OCI-LY3 (cell line): ENCODE data around the gene PSMD14.
"Not testable (repeated sequence)": the region's sequence is repeated elsewhere in the genome, so short reads cannot be mapped to it uniquely, and the experiment has no call there.

Source experiments
- H2AFZ ChIP-seq: fragments of 200-600, 300-600 bp; shearing (Covaris generic); 2 replicates; pipeline ENCODE4 v1.6.0; 2014; ENCODE audit warnings: antibody characterized with exemption, low read depth, low read length
- H3K27ac ChIP-seq: fragments of 200-600, 300-600 bp; sonication (generic); 2 replicates; pipeline ENCODE4 v1.5.1; 2014; ENCODE audit warnings: mild to moderate bottlenecking, low read length, moderate library complexity, mixed read lengths
- H3K27me3 ChIP-seq: fragments of 200-600, 300-600 bp; sonication (generic); 2 replicates; pipeline ENCODE4 v1.6.1; 2014; ENCODE audit warnings: low read depth, low read length, mixed read lengths
- H3K36me3 ChIP-seq: fragments of 200-600, 300-600 bp; sonication (generic); replicated peaks from 2 replicates; pipeline ENCODE3; 2014; ENCODE audit warnings: low read depth, low read length, mixed read lengths
- H3K4me1 ChIP-seq: fragments of 300-600, 200-600 bp; sonication (generic); 2 replicates; pipeline ENCODE4 v1.6.1; 2014; ENCODE audit warnings: low read length, mixed read lengths
- H3K4me2 ChIP-seq: fragments of 200-600, 300-600 bp; sonication (generic); 2 replicates; pipeline ENCODE4 v1.6.1; 2014; ENCODE audit warnings: low read length, mixed read lengths
- H3K4me3 ChIP-seq: fragments of 300-600, 200-600 bp; sonication (generic); 2 replicates; pipeline ENCODE4 v1.5.1; 2014; ENCODE audit warnings: antibody characterized with exemption, mild to moderate bottlenecking, low read length, moderate library complexity
- H3K79me2 ChIP-seq: fragments of 300-600, 200-600 bp; shearing (Covaris generic); 2 replicates; pipeline ENCODE4 v1.6.1; 2014; ENCODE audit warnings: mild to moderate bottlenecking, low read length, mixed read lengths
- H3K9ac ChIP-seq: fragments of 300-600, 200-600 bp; shearing (Covaris generic); 2 replicates; pipeline ENCODE4 v1.6.0; 2014; ENCODE audit warnings: mild to moderate bottlenecking, low read length, moderate library complexity
- H3K9me3 ChIP-seq: fragments of 200-600, 300-600 bp; shearing (Covaris generic); 2 replicates; pipeline ENCODE4 v1.6.1; 2014; ENCODE audit warnings: low read length, mixed read lengths; ENCODE audit not compliant: insufficient read depth
- H4K20me1 ChIP-seq: fragments of 200-600, 300-600 bp; sonication (generic); 2 replicates; pipeline ENCODE4 v1.6.1; 2016; ENCODE audit warnings: low read length, mixed read lengths; ENCODE audit not compliant: insufficient read depth
- CTCF ChIP-seq: fragments of 200-600, 300-600 bp; sonication (generic); IDR thresholded peaks from 2 replicates; pipeline ENCODE4 v1.5.1; 2014; ENCODE audit warnings: antibody characterized with exemption, low read length, low read depth
- EZH2phosphoT487 ChIP-seq: fragments of 200-600 bp; shearing (Covaris generic); IDR thresholded peaks from 2 replicates; pipeline ENCODE4 v1.6.1; 2018; ENCODE audit warnings: antibody characterized with exemption, mixed run types, low read depth

PSMD14 gene

GRCh38 chr2:161327582-161327981 lies 19.4 kb downstream of the PSMD14 start:
- H3K36me3 ChIP-seq = peaks cover 8% of the 10 kb centered on the region
- H4K20me1 ChIP-seq = peaks cover 6% of the 10 kb centered on the region; the same call in 1 of the 2 replicates
- no peak for TF ChIP-seq EZH2phosphoT487
- no peak for TF ChIP-seq CTCF

GRCh38 chr2:161332371-161332967 lies 24.2 kb downstream of the PSMD14 start:
- Histone ChIP-seq H3K4me1 (peaks cover 8% of the 10 kb centered on the region), H3K9ac (no peak overlapping the region), H3K36me3 (peaks cover 4% of the 10 kb centered on the region), H2AFZ (no peak overlapping the region), H4K20me1 (peaks cover 3% of the 10 kb centered on the region; the same call in 1 of the 2 replicates), H3K9me3 (no peaks in the 10 kb centered on the region), H3K27ac (no peak overlapping the region), H3K4me3 (no peak overlapping the region), H3K79me2 (peaks cover 36% of the 10 kb centered on the region), H3K27me3 (no peaks in the 10 kb centered on the region), H3K4me2 (no peak overlapping the region)
- TF ChIP-seq CTCF (no peak), EZH2phosphoT487 (no peak)

More at GRCh38 chr2:161327582-161327981, 19.4 kb downstream of the PSMD14 start:
- no peak overlapping the region for H3K9ac ChIP-seq
- H3K4me3 ChIP-seq = no peak overlapping the region
- H3K4me1 ChIP-seq = no peaks in the 10 kb centered on the region
- no peaks in the 10 kb centered on the region for H3K9me3 ChIP-seq
- no peaks in the 10 kb centered on the region for H3K27me3 ChIP-seq
- no peak overlapping the region for H3K4me2 ChIP-seq
- H3K27ac ChIP-seq = no peak overlapping the region
- H2AFZ ChIP-seq = no peak overlapping the region
- peaks cover 19% of the 10 kb centered on the region; the same call in 1 of the 2 replicates for H3K79me2 ChIP-seq

- peaks cover 8% of the 10 kb centered on the region for H3K4me1 ChIP-seq
- TF ChIP-seq CTCF = no peak
- no peaks in the 10 kb centered on the region for H3K27me3 ChIP-seq
- H3K79me2 ChIP-seq = peaks cover 42% of the 10 kb centered on the region
- H3K4me2 ChIP-seq = no peak overlapping the region
- H3K9ac ChIP-seq = no peak overlapping the region
- H3K4me3 ChIP-seq = no peak overlapping the region
- H3K36me3 ChIP-seq = peaks cover 10% of the 10 kb centered on the region
- H3K27ac ChIP-seq = no peak overlapping the region
- no peaks in the 10 kb centered on the region for H3K9me3 ChIP-seq
- peaks cover 3% of the 10 kb centered on the region; the same call in 1 of the 2 replicates for H4K20me1 ChIP-seq
- no peak overlapping the region for H2AFZ ChIP-seq
Observed at GRCh38 chr2:161335626-161336025, 27.4 kb downstream of the PSMD14 start.

- H3K9ac ChIP-seq = no peak overlapping the region
- H3K4me2 ChIP-seq = no peak overlapping the region
- H3K4me3 ChIP-seq = no peak overlapping the region
- no peak overlapping the region for H3K27ac ChIP-seq
- no peak for TF ChIP-seq EZH2phosphoT487
- TF ChIP-seq CTCF = no peak
- no peaks in the 10 kb centered on the region for H3K9me3 ChIP-seq
- peaks cover 3% of the 10 kb centered on the region; the same call in 1 of the 2 replicates for H4K20me1 ChIP-seq
- peaks cover 15% of the 10 kb centered on the region for H3K36me3 ChIP-seq
- peaks cover 50% of the 10 kb centered on the region for H3K79me2 ChIP-seq
- H3K27me3 ChIP-seq = no peaks in the 10 kb centered on the region
- peaks cover 8% of the 10 kb centered on the region for H3K4me1 ChIP-seq
- no peak overlapping the region for H2AFZ ChIP-seq
Observed at GRCh38 chr2:161337247-161337646, 29.0 kb downstream of the PSMD14 start.

- H3K4me3 ChIP-seq, H2AFZ ChIP-seq, H3K4me1 ChIP-seq, H3K9me3 ChIP-seq, H3K27me3 ChIP-seq, H3K4me2 ChIP-seq, H3K27ac ChIP-seq, H3K9ac ChIP-seq, H4K20me1 ChIP-seq: not testable (repeated sequence)
- Histone ChIP-seq H3K79me2 (peaks cover 62% of the 10 kb centered on the region), H3K36me3 (peaks cover 23% of the 10 kb centered on the region)
Observed at GRCh38 chr2:161339532-161339931, 31.3 kb downstream of the PSMD14 start.

- not testable (repeated sequence) for H2AFZ ChIP-seq, H3K4me3 ChIP-seq, H3K27ac ChIP-seq, H3K4me2 ChIP-seq, H3K9ac ChIP-seq, H3K27me3 ChIP-seq, H3K9me3 ChIP-seq, H3K4me1 ChIP-seq, H4K20me1 ChIP-seq
- Histone ChIP-seq H3K79me2 (peaks cover 61% of the 10 kb centered on the region), H3K36me3 (peaks cover 23% of the 10 kb centered on the region)
Observed at GRCh38 chr2:161340930-161341413, 32.7 kb downstream of the PSMD14 start.
